ENCODE results near the gene PLEKHA7.

GRCh38 chr11:16942342-16942741, 71.9 kb downstream of the PLEKHA7 start:
- TF ChIP-seq CTCF (IDR thresholded peaks at IDR 0.05 in 4 of 5, conservative IDR thresholded peaks at IDR 0.05 in 1 of 5), result no peak
- no peak for TF ChIP-seq POLR2A (IDR thresholded peaks at IDR 0.05)
